ENCODE results near the gene PARP9.

DNA sequence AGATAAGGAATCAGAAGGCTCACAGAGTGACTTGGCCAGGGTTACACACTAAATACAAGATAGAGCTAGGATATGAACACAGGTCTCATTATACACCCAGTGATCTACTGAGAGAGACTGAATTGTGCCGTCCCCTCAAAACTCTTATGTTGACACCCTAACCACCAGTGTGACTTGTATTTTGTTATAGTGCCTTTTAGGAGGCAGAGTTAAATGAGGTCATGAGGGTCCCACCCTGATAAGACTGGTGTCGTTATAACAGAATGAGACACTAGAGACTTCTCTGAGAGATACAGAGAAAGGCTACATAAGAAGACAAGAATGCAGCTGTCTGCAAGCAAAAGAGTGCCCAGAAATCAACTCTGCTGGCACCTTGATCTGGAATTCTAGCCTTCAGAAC, 62.0 kb downstream of the PARP9 start:
- TF ChIP-seq, protein P1, sequence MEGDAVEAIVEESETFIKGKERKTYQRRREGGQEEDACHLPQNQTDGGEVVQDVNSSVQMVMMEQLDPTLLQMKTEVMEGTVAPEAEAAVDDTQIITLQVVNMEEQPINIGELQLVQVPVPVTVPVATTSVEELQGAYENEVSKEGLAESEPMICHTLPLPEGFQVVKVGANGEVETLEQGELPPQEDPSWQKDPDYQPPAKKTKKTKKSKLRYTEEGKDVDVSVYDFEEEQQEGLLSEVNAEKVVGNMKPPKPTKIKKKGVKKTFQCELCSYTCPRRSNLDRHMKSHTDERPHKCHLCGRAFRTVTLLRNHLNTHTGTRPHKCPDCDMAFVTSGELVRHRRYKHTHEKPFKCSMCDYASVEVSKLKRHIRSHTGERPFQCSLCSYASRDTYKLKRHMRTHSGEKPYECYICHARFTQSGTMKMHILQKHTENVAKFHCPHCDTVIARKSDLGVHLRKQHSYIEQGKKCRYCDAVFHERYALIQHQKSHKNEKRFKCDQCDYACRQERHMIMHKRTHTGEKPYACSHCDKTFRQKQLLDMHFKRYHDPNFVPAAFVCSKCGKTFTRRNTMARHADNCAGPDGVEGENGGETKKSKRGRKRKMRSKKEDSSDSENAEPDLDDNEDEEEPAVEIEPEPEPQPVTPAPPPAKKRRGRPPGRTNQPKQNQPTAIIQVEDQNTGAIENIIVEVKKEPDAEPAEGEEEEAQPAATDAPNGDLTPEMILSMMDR (IDR thresholded peaks at IDR 0.05) = no peak
- TF ChIP-seq EP300 (IDR thresholded peaks at IDR 0.05; ENCODE audit: low read depth) (no peak), POLR2A (IDR thresholded peaks at IDR 0.05) (no peak)
